HG03575 (cell line): ENCODE measurements around the gene ZNF189.
"Not testable (repeated sequence)": the region's sequence is repeated elsewhere in the genome, so short reads cannot be mapped to it uniquely, and the experiment has no call there.

Experiments used
- ATAC-seq: cut with Tn5 transposase; IDR thresholded peaks from one replicate; pipeline ENCODE4 v1.9.1; 2021; ENCODE audit not compliant: unreplicated experiment, insufficient number of reproducible peaks, low FRiP score; ENCODE audit errors: extremely low read depth

Gene ZNF189

DNA sequence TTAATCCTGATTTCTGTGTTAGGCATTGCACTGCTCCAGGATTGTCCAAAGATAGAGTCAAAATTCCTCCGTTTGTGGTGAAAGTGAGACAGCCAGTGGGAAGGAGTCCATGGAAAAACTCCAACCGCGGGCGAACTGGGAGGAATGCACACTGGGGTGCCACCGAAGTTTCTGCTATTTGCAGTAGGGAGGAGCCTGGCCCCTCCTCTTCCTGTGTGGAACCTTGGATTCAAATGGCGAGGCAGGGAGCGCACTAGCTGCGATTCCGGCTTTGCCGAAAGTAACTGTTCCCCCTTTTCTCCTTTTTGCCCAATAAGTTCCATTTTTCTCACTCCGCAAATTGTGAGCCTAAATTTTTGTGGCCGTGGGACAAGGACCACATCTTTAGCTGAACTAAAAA, 23.1 kb upstream of the ZNF189 start:
- ATAC-seq, result no peak

DNA sequence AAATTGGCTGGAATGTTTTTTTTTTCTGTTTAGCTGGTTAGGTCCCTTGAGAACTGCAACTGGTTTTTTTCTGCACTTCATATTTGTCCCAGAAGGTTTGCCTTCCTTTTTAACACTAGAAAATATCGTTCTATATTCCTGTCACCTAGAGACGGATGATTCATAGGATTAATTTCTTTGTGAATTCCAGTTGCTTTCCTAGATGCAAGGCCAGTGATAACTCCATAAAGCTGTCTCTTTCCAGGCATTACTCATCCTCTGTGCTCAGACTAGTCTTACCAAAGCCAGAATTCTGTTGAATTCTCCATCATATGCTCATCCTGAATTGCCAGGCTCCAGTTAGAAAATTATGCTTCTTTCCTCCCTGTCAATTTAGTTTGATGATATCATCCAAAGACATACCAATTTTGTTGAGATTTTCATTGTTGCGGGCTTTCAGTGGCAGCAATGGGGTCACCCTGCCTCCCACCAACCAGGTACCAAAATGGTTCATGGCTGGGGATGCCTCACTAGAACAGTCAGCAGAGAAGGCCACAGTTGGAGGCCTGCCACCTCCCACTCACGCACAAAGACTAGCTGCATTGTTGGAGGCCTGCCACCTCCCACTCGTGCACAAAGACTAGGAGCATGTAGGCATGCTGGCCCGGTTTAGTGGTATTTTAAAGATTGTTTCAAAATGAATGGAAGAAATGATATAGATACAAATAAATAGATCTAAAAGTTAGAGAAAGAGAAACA, 22.4 kb upstream of the ZNF189 start:
- ATAC-seq, result no peak

DNA sequence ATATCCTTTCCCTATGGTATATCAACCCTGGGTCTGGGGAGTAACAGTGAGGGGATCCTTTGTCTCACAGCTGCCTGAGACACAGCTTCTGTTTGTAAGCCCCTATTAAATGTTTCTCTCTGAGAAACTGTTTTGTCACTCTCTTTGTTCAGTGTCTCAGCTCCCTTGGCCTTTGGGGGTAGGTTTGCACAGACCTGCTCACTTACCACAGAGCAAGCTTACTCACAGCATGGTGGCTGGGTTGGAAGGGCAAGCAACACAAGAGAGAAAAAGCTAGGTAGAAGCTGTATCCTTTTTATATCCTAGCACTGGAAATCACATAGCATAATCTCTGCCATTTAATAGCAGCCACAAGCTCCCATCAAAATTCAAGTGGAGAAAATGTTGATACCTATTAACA, 18.4 kb upstream of the ZNF189 start:
- ATAC-seq, result no peak

DNA sequence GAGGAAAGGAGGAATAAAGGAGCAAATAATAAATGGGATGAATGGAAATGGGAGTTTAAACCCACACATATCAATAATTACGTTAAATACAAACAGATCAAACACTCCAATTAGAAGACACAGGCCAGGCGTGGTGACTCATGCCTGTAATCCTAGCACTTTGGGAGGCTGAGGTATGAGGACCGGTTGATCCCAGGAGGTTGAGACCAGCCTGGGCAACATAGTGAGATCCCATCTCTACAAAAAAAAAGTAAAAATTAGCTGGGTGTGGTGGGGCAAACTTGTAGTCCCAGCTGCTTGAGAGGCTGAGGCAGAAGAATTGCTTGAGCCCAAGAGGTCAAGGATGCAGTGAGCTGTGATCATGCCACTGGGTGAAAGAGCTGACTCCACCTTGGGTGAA, 17.5 kb upstream of the ZNF189 start:
- no peak for ATAC-seq

DNA sequence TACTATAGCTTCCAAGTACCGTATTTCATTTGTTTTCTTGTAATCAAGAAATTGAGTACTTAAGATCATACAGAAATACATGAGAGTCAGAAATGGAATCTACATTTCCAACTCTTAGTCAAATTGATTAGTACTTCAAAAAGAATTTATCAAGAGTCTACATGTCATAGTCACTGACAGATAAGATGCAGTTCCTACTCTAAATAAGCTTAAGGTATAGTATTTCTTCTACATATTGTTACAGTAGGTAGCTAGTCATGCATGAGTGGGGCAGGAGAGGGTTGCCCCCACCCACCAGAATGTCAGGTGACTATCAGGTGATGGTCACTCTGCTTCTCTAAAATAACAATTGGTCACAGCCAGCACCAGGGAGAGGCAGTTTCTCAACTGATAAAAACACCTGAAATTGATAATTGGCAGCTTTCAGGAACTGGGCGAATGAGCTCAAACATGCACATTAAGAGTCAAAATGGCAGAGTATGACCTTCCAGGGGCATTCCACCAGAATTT, 16.8 kb upstream of the ZNF189 start:
- ATAC-seq, result no peak

DNA sequence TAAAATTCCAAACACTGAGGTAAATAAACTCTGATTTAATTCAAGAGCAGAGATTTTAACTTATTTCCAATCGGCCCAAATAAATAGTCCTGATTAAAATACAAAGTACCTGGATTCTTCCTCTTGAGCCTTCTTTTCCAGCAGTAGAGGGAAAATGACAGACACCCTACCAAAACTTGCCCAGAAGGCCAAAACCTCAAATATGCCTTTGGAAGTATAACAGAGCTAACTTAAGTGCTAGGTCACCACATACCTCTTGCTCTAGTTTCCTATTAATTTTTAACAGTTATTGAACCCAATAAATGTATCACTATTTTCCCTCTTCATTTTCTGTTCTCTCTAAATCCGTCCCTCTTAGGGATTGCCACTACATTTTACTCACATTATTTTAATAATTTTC, 15.3 kb upstream of the ZNF189 start:
- no peak for ATAC-seq

DNA sequence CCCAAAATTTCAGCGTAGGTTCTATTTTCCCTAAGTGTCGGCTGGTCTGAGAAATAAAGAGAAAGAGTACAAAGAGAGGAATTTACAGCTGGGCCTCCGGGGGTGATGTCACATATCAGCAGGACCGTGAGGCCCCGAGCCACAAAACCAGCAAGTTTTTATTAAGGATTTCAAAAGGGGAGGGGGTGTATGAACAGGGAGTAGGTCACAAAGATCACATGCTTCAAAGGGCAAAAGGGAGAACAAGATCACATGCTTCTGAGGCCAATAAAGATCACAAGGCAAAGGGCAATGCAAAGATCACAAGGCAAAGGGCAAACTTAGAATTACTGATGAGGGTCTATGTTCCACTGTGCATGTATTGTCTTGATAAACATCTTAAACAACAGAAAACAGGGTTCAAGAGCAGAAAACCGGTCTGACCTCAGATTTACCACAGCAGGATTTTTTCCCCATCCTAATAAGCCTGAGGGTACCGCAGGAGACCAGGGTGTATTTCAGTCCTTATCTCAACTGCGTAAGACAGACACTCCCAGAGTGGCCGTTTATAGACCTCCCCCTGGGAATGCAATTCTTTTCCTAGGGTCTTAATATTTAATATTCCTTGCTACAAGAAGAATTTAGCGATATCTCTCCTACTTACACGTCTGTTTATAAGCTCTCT, 13.6 kb upstream of the ZNF189 start, which contains the start of gene BAAT:
Gene BAAT (minus strand): TSS at position 134 of the 664 bp plus-strand sequence. CDS start 13,602 bp downstream, outside the sequence.
- ATAC-seq, result not testable (repeated sequence)

DNA sequence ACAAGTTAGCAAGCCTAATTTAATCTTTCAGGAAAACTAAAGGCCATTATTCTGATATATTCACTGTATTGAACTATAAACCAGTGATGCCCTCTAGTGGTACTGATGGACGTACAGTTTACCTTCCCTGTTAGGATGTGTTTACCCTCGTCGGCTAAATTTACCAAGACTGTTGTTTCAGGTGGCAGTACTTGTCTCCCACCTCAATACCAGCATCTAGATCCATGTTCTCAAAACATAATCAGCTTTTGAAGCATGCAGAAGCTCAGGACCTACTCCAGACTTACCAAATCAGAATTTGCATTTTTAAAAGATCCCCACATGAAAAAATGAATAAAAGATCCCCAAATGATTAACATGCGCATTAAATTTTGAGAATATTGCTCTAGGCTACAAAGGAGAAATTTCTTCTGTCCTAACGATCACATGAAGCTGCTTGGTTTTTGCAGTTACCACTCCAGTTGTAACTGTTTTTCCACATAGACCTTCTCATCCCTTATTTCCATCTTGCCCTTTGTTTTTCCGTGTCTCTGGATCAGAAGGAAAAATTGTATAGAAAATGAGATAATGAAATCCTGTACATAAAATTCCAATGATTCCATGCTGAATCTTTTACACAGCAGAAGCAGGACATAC, 10.7 kb upstream of the ZNF189 start:
- no peak for ATAC-seq

DNA sequence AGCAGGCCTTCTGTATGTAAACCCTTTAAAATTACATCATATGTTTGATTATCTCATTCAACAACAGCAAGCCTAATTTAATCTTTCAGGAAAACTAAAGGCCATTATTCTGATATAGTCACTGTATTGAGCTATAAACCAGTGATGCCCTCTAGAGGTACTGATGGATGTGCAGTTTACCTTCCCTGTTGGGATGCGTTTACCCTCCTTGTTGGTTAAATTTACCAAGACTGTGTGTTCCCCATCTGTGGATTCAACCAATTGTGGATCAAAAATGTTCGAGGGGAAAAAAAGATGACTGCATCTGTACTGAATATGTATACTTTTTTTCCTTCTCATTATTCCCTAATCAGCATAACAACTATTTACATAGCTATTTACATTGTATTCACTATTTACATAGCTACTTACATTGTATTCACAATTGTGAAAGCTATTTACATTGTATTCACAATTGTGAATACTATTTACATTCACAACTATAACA, 10.1 kb upstream of the ZNF189 start:
- no peak for ATAC-seq

DNA sequence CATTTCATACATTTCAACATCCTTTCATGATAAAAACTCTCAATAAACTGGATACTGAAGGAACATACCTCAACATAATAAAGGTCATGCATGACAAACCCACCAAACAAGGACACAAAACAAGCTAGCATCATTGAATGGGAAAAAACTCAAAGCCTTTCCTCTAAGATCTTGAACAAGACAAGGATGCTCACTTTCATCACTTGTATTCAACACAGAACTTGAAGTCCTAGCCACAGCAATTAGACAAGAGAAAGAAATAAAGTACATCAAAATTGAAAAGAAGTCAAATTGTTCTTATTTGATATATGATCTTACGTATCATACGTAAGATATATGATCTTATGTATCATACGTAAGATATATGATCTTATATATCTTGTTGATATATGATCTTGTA, 5.5 kb upstream of the ZNF189 start:
- no peak for ATAC-seq

GRCh38 chr9:101394687-101395086, 4.0 kb upstream of the ZNF189 start:
- ATAC-seq, result no peak

DNA sequence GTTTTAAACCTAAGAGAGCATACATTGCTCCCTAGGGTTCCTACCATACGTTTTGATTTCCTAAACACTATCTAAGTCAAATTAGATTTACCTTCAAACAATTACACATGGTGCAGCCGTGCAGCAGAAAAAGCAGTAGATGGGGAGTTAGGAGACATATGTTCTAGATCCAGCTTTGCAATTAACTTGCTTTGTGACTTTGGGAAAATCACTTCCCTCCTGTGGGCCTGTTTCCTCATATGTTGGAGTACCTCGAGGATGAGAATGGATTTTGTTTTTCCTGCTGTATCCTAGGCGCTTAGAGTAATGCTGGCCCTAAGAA, 944 bp upstream of the ZNF189 start:
- no peak for ATAC-seq

DNA sequence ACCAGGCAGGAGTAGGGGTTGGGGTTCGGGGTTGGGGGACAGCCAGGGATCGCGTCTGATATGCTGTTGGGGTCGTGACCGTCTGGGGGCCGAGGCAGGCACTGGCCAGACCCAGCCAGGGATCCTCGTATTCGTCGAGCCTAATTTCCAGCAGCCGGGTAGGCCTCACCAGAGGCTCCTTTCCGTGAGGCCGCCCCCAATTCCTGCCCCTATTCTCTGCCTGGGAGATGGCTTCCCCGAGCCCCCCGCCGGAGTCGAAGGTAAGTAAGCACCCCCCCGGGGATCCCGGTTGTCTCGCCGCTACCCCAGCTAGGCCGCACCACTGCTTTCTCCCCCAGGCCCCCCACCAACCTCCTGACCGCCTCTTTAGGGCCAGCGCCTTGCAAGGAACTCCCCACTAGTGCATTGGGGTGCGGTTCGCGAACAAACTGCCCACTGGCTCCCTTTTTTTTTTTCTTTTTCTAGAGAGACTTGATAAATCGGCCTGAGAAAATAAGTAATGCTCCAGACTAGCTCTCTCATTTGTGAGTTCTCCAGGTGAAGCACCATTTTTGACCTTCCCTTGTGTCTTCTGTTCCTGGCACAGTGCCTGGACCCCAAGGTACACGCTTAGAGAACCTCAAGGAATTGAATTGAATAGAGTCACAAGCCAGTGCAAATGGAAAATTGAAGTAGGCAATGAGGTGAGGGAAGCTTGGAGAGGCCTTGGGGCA, 435 bp downstream of the ZNF189 start:
- no peak for ATAC-seq

GRCh38 chr9:101399643-101399970, 956 bp downstream of the ZNF189 start:
- no peak for ATAC-seq

GRCh38 chr9:101400120-101400519, 1.5 kb downstream of the ZNF189 start:
- ATAC-seq, result no peak

- ATAC-seq, result no peak
These were observed 5.0 kb downstream of the ZNF189 start for GRCh38 chr9:101403516-101404285.

DNA sequence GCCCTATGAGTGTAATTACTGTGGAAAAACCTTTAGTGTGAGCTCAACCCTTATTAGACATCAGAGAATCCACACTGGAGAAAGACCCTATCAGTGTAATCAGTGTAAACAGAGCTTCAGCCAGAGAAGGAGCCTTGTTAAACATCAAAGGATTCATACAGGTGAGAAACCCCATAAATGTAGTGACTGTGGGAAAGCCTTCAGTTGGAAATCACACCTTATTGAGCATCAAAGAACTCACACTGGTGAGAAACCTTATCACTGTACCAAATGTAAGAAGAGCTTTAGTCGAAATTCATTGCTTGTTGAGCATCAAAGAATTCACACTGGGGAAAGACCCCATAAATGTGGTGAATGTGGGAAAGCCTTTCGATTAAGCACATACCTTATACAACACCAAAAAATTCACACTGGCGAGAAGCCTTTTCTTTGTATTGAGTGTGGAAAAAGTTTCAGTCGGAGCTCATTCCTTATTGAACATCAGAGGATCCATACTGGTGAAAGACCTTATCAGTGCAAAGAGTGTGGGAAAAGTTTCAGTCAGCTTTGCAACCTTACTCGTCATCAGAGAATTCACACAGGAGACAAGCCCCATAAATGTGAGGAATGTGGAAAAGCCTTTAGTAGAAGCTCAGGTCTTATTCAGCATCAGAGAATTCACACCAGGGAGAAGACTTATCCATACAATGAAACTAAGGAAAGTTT, 9.9 kb downstream of the ZNF189 start:
- ATAC-seq, result no peak

- no peak for ATAC-seq
These were observed 10.4 kb downstream of the ZNF189 start for GRCh38 chr9:101409079-101409477.
